ENCODE results near the gene RPTOR.

- TF ChIP-seq CTCF (IDR thresholded peaks at IDR 0.05; ENCODE audit: low read depth, low read length) (no peak), EZH2phosphoT487 (IDR thresholded peaks at IDR 0.05; ENCODE audit: low read depth) (no peak)
Measured at GRCh38 chr17:80706463-80706867, 161.8 kb downstream of the RPTOR start.
